ENCODE measurements around the gene CLTCL1. TPM values are rescaled to one million over a fixed set of nuclear protein-coding genes. Genes with fewer than 3 reads are reported as not detected.

CLTCL1 gene
- polyA plus RNA-seq, 1 donor (not counting 4 experiments of a cell fraction or from before 2014, with no cell fraction given), result 12.4 TPM

DNA sequence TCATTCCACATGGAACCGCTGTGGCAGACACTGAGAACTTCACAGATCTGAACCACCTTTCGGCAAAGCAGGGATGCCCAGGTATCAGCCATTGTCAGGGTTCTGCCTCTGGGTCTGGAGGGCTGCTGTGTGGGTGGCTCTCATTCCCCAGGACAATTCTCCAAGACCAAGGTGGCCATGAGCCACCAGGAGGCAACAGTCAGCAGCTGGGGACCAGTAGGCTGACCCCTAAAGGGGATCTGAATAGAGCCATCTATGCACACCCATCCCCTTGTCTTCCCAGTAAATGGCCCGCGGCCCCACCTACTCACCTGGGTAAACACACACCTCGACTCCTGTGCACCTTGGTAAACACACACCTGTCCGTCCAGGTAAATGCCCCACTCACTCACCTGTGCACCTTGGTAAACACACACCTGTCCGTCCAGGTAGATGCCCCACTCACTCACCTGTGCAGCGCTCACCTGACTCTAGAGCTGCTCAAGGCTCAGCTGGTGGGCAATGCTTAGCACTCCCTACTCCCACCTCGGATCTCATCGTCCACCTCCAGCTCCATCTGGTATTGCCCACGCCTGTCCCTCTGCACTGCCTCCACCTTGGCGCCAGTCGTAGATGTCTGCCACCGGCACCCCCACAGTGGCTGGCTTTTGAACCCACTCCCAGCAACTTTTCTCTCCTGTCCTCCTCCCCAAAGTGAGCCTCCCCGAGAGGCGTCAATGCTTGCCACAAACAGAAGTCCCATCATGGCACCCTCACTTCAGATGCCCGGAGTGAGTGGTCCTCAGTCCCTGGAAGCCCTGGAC lies 123.2 kb downstream of the CLTCL1 start:
- Histone ChIP-seq H3K79me2 (ENCODE audit: control insufficient read depth, insufficient read depth, low read length) (peaks cover 18% of the 10 kb centered on the region), H4K20me1 (ENCODE audit: control insufficient read depth, extremely low read depth, insufficient read depth, low read length) (peaks cover 3% of the 10 kb centered on the region), H3K9me1 (ENCODE audit: control insufficient read depth, extremely low read depth, insufficient read depth, low read length) (peaks cover 5% of the 10 kb centered on the region), H3K27ac (ENCODE audit: control insufficient read depth, insufficient read depth, low read length) (no peak overlapping the region), H3K4me3 (ENCODE audit: control insufficient read depth in 2 of 3, extremely low read depth in 1 of 3, insufficient read depth in 2 of 3, low read depth in 1 of 3, low read length in 3 of 3) (no peak overlapping the region), H3K4me2 (ENCODE audit: control insufficient read depth, extremely low read depth, insufficient read depth, low read depth, low read length) (no peak overlapping the region), H3K9me3 (ENCODE audit: control insufficient read depth, low read depth, low read length) (no peaks in the 10 kb centered on the region), H3K27me3 (ENCODE audit: control insufficient read depth, extremely low read depth, insufficient read depth, low read length) (peaks cover 39% of the 10 kb centered on the region), H2AFZ (ENCODE audit: control insufficient read depth, low read length) (no peak overlapping the region), H3K36me3 (ENCODE audit: control insufficient read depth in 2 of 2, extremely low read depth in 1 of 2, insufficient read depth in 2 of 2, low read length in 2 of 2) (peaks cover 0 to 4% of the 10 kb centered on the region in 2 experiments), H3K9ac (ENCODE audit: control insufficient read depth, extremely low read depth, insufficient read depth, low read length) (no peak overlapping the region), H3K4me1 (ENCODE audit: control insufficient read depth, extremely low read depth, insufficient read depth, low read length) (peaks cover 19% of the 10 kb centered on the region)
- no peak for DNase-seq (ENCODE audit: low read depth, low spot score)
- FAIRE-seq, result no peak
- dilution Hi-C loops (cut with MboI; ENCODE audit: extremely low pct_ligation_motif_present, low sequenced_read_pairs), result no loop called here
- TF ChIP-seq, protein P1, sequence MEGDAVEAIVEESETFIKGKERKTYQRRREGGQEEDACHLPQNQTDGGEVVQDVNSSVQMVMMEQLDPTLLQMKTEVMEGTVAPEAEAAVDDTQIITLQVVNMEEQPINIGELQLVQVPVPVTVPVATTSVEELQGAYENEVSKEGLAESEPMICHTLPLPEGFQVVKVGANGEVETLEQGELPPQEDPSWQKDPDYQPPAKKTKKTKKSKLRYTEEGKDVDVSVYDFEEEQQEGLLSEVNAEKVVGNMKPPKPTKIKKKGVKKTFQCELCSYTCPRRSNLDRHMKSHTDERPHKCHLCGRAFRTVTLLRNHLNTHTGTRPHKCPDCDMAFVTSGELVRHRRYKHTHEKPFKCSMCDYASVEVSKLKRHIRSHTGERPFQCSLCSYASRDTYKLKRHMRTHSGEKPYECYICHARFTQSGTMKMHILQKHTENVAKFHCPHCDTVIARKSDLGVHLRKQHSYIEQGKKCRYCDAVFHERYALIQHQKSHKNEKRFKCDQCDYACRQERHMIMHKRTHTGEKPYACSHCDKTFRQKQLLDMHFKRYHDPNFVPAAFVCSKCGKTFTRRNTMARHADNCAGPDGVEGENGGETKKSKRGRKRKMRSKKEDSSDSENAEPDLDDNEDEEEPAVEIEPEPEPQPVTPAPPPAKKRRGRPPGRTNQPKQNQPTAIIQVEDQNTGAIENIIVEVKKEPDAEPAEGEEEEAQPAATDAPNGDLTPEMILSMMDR (optimal IDR thresholded peaks at IDR 0.05 in 1 of 3, IDR thresholded peaks at IDR 0.05 in 1 of 3, conservative IDR thresholded peaks at IDR 0.05 in 1 of 3; ENCODE audit: extremely low read depth in 1 of 3, insufficient read depth in 2 of 3, low read length in 3 of 3), result no peak
- TF ChIP-seq EZH2 (IDR thresholded peaks at IDR 0.05; ENCODE audit: low read length), result no peak

DNA sequence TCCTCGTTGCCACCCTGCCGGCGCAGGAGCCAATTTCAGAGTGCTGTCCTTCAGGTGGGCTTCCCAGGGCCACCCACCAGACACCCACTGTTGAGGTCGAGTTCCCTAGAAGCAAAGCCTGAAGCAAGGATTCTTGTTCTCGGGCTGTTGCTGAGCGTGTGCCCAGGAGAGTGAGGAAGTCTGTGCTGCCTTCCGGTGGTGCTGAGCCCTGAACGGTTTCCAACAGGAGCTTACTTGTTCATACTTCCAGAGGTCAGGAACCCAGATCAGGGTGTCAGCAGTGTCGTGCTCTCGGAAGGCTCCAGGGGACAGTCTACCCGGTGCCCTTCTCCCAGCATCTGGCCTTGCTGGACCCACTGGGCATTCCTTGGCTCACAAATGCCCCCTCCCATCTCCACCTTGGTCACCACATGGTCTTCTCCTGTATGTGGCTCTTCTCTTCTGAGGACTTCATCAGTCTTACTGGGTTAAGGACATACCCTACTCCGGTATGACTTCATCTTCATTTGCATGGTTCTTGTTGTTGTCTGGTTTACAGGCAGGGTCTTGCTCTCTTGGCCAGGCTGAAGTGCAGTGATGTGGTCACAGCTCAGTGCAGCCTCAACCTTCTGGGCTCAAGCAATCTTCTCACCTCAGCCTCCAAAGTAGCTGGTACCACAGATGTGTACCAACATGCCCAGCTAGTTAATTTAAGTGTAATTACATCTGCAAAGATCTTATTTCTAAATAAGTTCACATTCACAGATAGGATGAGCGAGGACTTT lies 124.2 kb downstream of the CLTCL1 start:
- Histone ChIP-seq H2AFZ (ENCODE audit: control insufficient read depth, low read length) (no peak overlapping the region), H3K27me3 (ENCODE audit: control insufficient read depth, extremely low read depth, insufficient read depth, low read length) (peaks cover 39% of the 10 kb centered on the region), H3K79me2 (ENCODE audit: control insufficient read depth, insufficient read depth, low read length) (peaks cover 8% of the 10 kb centered on the region), H3K9ac (ENCODE audit: control insufficient read depth, extremely low read depth, insufficient read depth, low read length) (no peak overlapping the region), H3K9me1 (ENCODE audit: control insufficient read depth, extremely low read depth, insufficient read depth, low read length) (no peaks in the 10 kb centered on the region), H3K4me1 (ENCODE audit: control insufficient read depth, extremely low read depth, insufficient read depth, low read length) (peaks cover 9% of the 10 kb centered on the region), H3K4me2 (ENCODE audit: control insufficient read depth, extremely low read depth, insufficient read depth, low read depth, low read length) (no peak overlapping the region), H3K4me3 (ENCODE audit: control insufficient read depth in 2 of 3, extremely low read depth in 1 of 3, insufficient read depth in 2 of 3, low read depth in 1 of 3, low read length in 3 of 3) (no peak overlapping the region), H3K36me3 (ENCODE audit: control insufficient read depth in 2 of 2, extremely low read depth in 1 of 2, insufficient read depth in 2 of 2, low read length in 2 of 2) (no peaks in the 10 kb centered on the region), H4K20me1 (ENCODE audit: control insufficient read depth, extremely low read depth, insufficient read depth, low read length) (no peaks in the 10 kb centered on the region), H3K27ac (ENCODE audit: control insufficient read depth, insufficient read depth, low read length) (no peak overlapping the region), H3K9me3 (ENCODE audit: control insufficient read depth, low read depth, low read length) (no peaks in the 10 kb centered on the region)
- no peak for FAIRE-seq
- dilution Hi-C loops (cut with MboI; ENCODE audit: extremely low pct_ligation_motif_present, low sequenced_read_pairs), result no loop called here
- DNase-seq (ENCODE audit: low read depth, low spot score), result no peak
- no peak for TF ChIP-seq EZH2 (IDR thresholded peaks at IDR 0.05; ENCODE audit: low read length)
- TF ChIP-seq, protein P1 (optimal IDR thresholded peaks at IDR 0.05 in 1 of 3, IDR thresholded peaks at IDR 0.05 in 1 of 3, conservative IDR thresholded peaks at IDR 0.05 in 1 of 3; ENCODE audit: extremely low read depth in 1 of 3, insufficient read depth in 2 of 3, low read length in 3 of 3), result no peak
